Caki2 (cell line): Measurements from ENCODE around the gene PERM1. TPM values are rescaled to one million over a fixed set of nuclear protein-coding genes. Genes with fewer than 3 reads are reported as not detected.
A peak's percentile ranks its signal among the peaks of the same experiment; 100 is the strongest.

ENCODE experiments used
- DNase-seq: peaks from one replicate; pipeline ENCODE4 v3.0.0-alpha.2; 2015; ENCODE audit warnings: low read depth
- in situ Hi-C: cut with HindIII; loops from 2 replicates; pipeline ENCODE4 v1.10.0; 2016; ENCODE audit warnings: low sequenced_read_pairs, low pct_unique_long_range_greater_than_20kb, mixed read lengths
- total RNA-seq: library from RNA; depleted of rRNA; stranded (reverse); fragments of >200 nt; shearing (Covaris generic); gene quantifications from 2 replicates; pipeline ENCODE4 v1.2.3, GENCODE V29; 2014; ENCODE audit warnings: low replicate concordance

The PERM1 gene
- total RNA-seq, 1 experiment from 2014 or later = 0.20 TPM

DNA sequence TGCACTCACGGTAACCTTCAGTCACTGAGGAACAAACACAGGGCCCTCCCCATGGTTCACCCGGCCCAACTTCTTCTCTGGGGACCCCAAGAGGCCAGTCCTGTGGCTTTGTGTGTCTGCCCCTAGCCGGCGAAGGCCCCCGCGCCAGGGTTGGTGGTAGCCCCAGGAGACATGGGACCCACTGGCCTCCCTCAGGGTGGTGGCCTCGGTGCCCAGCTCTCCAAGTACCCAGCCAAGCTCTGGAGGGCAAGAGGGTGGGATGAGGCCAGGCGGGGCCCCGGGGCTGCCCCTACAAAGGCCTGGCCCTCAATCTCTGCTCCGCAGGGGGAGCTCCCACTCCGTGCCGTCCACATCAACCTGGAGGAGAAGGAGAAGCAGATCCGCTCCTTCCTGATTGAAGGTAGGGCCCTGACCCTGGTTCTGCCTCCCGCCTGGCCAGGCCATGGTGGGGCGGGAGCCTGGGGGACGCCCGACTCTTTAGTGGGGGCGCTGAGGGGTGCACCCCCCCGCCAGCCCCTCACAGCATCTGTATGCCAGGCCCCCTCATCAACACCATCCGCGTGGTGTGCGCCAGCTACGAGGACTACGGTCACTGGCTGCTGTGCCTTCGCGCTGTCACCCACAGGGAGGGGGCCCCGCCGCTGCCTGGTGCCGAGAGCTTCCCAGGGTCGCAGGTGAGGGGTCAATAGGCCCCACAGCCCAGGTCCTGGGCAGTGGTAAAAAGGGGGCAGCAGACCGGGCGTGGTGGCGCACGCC, 10.0 kb downstream of the PERM1 start:
- in situ Hi-C loops = no loop called here
- DNase-seq = no peak

GRCh38 chr1:970973-971730, 10.7 kb downstream of the PERM1 start:
- in situ Hi-C loops = no loop called here
- DNase-seq = no peak

DNA sequence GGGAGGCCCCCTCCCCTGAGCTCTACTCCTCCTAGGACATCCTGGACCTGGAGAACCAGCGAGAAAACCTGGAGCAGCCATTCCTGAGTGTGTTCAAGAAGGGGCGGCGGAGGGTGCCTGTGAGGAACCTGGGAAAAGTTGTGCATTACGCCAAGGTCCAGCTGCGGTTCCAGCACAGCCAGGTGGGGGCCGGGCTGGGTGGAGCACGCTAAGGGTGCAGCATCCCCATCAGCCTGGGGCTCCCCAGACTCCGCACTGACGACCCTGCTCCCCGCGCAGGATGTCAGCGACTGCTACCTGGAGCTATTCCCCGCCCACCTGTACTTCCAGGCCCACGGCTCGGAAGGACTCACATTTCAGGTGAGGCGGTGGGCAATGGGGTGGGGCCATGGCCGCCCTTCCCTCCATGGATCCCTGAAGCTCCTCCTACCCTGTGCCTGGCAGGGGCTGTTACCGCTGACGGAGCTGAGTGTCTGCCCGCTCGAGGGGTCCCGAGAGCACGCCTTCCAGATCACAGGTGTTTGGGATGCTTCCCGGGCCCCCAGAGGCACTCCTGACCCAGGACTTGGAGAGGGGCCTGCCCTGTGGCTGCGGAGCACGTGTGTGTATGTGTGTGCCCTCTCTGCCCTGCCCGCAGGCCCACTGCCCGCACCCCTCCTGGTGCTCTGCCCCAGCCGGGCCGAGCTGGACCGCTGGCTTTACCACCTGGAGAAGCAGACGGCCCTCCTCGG, 11.5 kb downstream of the PERM1 start:
- in situ Hi-C loops = no loop called here

DNA sequence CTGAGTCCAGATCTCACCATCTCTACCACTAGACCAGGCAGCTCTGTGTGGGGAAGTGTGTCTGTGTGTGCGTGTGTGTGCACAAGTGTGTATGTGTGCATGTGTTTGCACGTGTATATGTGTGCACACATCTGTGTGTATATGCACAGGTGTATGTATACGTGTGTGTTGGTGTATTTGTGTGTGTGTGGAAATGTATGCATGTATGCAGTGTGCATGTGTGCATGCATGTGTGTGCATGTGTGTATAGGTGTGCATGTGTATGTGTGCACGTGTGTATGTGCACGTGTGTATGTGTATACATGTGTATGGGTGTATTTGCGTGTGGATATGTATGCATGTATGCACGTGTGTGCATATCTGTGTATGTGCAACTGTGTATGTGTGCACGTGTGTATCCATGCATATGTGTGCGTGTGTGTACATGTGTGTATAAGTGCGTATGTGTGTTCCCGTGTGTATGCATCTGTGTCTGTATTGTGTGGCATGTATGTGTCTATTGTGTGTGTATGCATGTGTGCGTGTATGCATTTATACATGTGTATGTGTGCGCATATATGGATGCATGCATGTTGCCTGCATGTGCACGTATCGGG, 12.5 kb downstream of the PERM1 start:
- DNase-seq = no peak
- in situ Hi-C loops = no loop called here

More for the DNA sequence above, 11.5 kb downstream of the PERM1 start:
- DNase-seq = no peak

DNA sequence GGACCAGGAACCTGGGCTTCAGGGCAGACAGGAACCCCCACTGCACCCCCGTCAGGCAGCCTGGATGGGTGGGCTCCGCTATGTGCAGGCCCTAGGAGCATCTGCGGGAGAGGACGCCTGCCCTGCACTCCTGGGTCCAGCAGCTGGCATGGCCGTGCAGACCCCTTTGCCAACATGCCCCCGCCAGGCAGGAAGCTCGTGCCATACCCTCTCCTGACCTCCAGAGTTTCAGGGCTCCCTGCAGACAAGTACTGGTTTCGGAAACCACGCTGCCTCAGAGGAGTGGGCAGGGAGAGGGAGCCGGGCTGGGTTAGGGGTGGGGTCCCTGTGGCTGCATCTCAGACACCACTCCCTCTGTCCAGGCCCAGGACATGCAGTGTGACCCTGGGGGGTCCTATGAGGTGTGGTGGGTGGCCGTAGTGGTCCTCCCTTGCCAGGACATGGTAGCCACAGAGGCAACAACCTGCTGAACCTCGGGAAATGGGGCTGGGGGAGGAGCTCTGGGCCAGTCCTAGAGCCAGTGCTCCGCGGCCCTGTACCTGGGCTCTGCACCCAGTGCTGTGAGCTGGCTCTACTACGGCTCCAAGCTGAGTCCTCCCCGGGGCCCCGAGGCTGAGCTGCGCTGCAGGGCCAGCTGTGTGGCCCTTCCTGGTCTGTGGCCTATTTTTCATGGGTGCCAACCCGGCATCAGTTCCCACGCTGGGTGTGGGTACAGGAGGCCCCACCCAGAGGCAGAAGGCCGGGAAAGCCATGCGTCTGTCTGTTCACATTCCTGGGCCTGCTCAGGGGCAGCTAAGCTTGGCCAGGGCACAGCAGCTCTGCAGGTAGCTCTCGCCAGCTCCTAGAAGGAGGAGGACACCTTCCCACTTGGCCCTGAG, 14.2 kb downstream of the PERM1 start:
- in situ Hi-C loops = no loop called here
- DNase-seq = no peak

GRCh38 chr1:966704-967300, 15.1 kb downstream of the PERM1 start:
- in situ Hi-C loops = no loop called here
- peak; percentile 70 for DNase-seq

DNA sequence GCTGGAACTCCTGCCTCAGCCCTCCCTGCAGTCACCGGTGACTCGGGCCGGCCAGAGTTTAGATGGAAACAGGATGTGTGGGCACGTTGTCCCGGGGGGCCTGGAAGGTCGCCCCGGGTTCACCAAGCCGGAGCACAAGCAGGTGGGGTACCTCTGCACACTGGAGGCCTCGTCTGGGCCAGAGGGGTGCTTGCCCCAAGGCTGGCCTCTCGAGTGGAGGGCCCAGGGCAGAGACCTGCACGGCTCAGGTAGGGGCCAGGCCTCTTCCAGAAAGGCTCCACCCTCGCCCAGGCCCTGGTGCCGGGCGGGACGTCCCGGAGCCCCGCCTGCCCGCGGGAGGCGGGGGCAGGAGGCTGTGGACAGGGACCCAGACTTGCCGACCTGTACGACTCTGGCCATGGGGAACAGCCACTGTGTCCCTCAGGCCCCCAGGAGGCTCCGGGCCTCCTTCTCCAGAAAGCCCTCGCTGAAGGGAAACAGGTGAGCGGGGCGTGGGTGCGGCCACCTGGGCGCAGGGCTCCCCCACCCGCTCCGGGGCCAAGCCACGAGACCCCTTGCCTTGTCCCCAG, 15.7 kb downstream of the PERM1 start, which contains the start of gene PLEKHN1:
Gene PLEKHN1 (plus strand): TSS at position 348 of the 569 bp plus-strand sequence. CDS start 50 bp downstream, at position 398.
- DNase-seq = peak; percentile 80
- in situ Hi-C loops = no loop called here

- DNase-seq = no peak
- in situ Hi-C loops = no loop called here
Measured at GRCh38 chr1:965526-966134, 16.3 kb downstream of the PERM1 start.

DNA sequence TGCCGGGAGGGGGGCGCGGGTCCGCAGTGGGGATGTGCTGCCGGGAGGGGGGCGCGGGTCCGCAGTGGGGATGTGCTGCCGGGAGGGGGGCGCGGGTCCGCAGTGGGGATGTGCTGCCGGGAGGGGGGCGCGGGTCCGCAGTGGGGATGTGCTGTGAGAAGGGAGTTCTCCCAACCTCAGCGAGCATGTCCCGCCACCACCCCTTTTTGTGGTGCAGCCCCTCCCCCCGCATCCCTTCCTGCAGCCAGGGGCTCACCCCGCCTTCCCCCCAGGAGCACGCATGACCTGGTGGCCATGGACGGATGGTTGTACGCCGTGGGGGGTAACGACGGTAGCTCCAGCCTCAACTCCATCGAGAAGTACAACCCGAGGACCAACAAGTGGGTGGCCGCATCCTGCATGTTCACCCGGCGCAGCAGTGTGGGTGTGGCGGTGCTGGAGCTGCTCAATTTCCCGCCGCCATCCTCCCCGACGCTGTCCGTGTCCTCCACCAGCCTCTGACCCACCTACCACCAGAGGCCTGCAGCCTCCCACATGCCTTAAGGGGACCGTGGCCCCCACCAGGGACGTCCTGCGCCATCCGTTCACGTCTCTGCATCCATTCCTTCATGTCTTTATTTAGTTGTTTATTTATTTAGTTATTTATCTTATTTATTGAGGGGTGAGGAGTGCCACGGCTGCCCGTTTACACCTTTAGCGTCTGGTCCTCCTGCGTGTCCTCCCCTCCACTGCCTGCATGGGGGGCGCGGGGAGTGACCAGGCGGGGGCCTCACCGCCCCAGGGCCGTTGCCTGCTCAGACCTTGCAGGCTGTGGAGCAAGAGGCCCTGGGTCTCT, 17.0 kb downstream of the PERM1 start:
- in situ Hi-C loops = no loop called here
- DNase-seq = no peak

- in situ Hi-C loops = no loop called here
- no peak for DNase-seq
Measured at GRCh38 chr1:963746-964525, 18.0 kb downstream of the PERM1 start.

DNA sequence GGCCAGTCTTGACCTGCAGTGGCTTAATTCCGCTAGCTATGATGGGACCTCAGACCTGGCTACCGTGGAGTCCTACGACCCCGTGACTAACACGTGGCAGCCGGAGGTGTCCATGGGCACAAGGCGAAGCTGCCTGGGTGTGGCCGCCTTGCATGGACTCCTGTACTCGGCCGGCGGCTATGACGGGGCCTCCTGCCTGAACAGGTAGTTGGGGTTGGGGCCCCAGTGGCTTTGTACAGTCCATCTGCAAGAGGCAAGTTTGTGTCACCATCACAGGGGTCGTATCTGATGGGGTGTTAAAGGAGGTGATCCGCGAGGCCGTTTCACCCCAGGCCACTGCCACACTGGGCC, 18.6 kb downstream of the PERM1 start:
- in situ Hi-C loops = no loop called here
- DNase-seq = no peak

DNA sequence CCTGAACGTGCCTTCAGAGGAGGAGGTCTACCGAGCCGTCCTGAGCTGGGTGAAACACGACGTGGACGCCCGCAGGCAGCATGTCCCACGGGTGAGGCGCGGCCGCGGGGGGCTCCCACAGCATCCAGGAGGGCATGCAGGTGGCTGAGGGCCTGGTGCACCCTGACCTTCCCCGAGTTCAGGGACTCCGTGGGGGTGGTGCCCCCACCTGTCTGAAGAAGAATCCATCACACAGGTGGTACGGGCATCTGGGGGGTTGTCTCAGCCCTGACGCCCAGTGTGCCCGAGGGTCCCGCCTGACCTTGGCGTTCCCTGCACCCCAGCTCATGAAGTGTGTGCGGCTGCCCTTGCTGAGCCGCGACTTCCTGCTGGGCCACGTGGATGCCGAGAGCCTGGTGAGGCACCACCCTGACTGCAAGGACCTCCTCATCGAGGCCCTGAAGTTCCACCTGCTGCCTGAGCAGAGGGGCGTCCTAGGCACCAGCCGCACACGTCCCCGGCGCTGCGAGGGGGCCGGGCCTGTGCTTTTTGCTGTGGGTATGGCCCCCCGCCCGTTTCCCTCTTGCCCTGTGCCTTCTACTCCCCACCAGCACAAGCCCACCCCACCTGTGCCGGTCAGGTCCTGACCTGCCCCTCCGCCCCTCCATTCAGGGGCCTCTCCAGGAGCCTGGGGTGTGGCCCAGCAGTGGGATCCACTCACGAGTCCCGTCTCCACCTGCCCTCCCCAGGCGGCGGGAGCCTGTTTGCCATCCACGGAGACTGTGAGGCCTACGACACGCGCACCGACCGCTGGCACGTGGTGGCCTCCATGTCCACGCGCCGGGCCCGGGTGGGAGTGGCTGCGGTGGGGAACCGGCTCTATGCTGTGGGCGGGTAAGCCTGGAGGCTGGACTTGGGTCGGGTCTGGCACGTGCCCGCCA, 19.3 kb downstream of the PERM1 start:
- in situ Hi-C loops = no loop called here
- no peak for DNase-seq

- no peak for DNase-seq
- in situ Hi-C loops = no loop called here
Measured at GRCh38 chr1:961132-961669, 20.7 kb downstream of the PERM1 start.
